HG03457 (cell line): Measurements from ENCODE around the gene FDXR.
"Not testable (repeated sequence)": the region's sequence is repeated elsewhere in the genome, so short reads cannot be mapped to it uniquely, and the experiment has no call there.

Experiments used
- ATAC-seq: cut with Tn5 transposase; IDR thresholded peaks from one replicate; pipeline ENCODE4 v1.9.1; 2021; ENCODE audit warnings: moderate number of reproducible peaks; ENCODE audit not compliant: unreplicated experiment

The FDXR gene

GRCh38 chr17:74872313-74873036, at the start of gene FDXR:
TSS of gene FDXR (minus strand) at chr17:74872994. CDS start at chr17:74872944, 50 bp downstream.
- peak; percentile 17 for ATAC-seq

GRCh38 chr17:74922172-74922571, 49.4 kb upstream of the FDXR start:
- ATAC-seq = no peak

- ATAC-seq = no peak
Observed at GRCh38 chr17:74921769-74922168, 49.0 kb upstream of the FDXR start.

DNA sequence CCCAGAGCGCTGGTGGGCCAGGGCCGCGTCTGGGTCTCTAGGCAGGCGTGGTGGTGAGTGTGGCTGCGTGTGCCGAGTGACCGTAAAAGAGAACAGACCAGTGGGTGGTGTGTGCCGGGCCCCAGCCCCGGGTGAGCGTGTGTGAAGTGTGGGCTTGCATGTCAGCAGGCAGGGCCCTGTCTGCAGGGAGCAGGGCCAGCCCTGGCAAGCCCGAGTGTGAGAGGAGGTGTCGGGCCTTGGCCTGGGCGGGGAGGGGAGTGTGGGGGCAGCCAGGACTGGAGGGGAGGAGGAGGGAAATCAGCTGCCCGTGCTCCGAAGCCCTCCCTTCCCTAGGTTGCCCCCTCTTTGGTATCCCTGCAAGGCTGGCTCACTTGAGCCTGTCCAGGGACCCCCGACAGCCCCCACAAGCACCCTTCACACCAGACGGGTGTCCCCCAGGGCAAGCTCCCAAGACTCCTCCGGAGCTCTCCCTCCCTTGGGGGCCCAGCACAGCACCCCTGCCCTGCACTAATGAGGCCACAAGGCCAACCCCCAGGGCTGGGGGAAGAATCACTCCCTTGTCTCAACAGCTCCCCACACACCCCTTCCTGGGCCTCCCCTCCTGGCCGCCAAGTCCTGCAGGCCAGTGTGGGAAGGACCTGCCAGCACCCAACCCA, 48.4 kb upstream of the FDXR start:
- ATAC-seq = no peak

- ATAC-seq = no peak
Observed at GRCh38 chr17:74920642-74921025, 47.8 kb upstream of the FDXR start.

- ATAC-seq = no peak
Observed at GRCh38 chr17:74920306-74920620, 47.5 kb upstream of the FDXR start.

GRCh38 chr17:74919440-74920305, 46.9 kb upstream of the FDXR start:
- ATAC-seq = no peak

DNA sequence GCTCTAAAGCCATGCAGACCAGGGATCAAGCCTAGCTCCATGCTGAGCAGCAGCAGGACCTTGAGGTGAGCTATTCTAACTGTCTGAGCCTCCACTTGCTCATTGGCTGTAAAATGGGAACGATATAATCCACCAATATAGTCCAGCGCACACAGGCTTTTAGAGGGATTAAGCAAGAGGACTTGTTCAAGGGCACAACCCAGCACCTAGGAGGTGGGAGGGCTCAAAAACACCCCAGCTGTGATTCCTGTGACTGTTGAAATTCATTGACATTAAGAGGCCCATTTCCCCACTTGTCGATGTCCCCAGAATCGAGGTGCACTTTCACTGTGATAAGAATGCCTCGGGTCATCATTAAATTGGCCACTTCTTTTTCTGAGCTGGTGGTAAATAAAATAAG, 46.1 kb upstream of the FDXR start:
- no peak for ATAC-seq

GRCh38 chr17:74917430-74917829, 44.6 kb upstream of the FDXR start:
- no peak for ATAC-seq

DNA sequence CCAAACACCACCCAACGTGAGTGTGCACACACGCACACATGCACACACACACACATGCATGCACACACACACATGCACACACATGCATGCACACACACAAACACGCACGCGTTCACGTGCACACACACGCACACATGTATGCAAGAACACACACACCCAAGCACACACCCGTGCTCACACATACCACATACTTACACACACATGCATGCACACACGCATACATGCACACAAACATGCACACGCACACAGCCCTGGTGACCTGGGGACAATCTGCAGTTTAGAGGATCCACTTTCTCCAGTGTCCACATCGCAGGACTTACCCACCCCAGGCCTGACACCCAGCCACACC, 44.0 kb upstream of the FDXR start:
- no peak for ATAC-seq

DNA sequence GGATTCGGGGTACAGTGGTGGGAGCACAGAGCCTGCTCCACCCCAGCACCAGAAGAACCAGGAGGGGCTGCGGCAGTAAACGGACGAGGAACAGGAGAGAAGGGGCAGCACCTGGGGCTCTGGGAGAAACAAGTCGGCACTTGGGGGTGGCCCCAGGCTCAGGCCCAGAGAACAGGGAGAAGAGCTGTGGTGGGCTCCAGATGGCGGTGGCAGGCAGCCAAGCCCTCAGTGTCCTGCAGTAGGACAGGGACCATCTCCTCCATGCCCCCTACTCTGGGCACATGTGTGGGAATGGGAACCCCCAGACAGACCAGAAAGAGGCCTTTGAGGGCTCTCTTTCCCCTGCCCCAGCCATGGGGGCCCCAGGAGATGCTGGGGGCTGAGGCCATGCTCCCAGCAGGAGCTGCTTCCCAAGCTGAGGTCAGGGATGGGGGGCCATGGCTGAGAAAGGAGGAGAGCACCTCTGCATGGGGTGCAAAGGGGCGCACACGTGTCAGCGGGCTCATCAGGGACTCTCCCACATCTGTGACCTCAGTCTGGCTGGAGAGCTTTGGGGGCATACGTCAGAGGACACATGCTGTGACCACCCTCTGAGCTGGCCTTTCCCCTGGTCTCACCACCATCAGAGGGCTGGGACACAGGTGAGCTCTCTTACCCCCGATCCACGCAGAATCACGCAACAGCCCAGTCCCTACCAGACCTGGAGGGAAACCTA, 43.5 kb upstream of the FDXR start:
- no peak for ATAC-seq

DNA sequence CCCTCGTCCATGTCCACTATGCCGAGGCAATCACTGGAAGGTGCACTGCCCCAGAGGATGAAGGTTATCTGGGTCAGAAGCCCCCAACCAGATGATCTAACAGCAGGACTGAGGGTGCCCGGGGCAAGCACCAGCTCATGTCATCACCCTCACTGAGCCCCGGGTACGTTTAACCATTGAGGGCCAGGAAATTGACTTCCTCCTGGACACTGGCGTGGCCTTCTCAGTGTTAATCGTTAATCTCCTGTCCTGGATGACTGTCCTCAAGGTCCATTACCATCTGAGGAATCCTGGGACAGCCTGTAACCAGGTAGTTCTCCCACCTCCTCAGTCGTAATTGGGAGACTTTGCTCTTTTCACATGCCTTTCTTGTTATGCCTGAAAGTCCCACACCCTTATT, 38.6 kb upstream of the FDXR start:
- not testable (repeated sequence) for ATAC-seq

DNA sequence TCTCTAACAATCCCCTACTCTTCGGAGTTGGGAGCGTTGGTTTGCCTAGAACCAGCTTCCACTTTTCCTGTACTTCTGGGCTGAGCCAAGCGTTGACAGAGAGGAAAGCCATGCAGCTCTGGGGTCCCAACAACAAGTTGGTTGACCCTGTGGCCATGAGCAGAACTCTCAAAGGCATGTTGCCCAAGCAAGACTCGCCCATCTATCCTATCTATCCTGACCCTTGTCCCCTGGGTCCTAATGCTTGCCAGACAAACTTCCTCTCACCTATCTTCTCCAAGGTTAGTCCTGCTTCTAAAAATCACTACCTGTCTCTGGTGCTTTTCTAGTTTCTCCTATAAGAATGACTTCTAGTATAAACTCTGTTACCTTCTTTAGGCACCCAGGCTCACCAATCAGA, 36.3 kb upstream of the FDXR start:
- ATAC-seq = not testable (repeated sequence)

DNA sequence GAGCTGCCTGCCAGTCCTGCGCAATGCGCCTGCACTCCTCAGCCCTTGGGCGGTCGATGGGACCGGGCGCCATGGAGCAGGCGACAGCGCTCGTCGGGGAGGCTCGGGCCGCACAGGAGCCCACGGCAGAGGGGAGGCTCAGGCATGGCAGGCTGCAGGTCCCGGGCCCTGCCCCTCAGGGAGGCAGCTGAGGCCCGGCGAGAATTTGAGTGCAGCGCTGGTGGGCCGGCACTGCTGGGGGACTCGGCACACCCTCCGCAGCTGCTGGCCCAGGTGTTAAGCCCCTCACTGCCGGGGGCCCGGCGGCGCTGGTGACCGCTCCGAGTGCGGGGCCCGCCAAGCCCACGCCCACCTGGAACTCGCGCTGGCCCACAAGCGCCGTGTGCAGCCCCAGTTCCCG, 34.2 kb upstream of the FDXR start:
- no peak for ATAC-seq

- not testable (repeated sequence) for ATAC-seq
Observed at GRCh38 chr17:74906214-74906793, 33.5 kb upstream of the FDXR start.

- no peak for ATAC-seq
Observed at GRCh38 chr17:74904687-74905409, 32.1 kb upstream of the FDXR start.

GRCh38 chr17:74903671-74904070, 30.9 kb upstream of the FDXR start:
- ATAC-seq = no peak

- no peak for ATAC-seq
Observed at GRCh38 chr17:74903034-74903433, 30.2 kb upstream of the FDXR start.

DNA sequence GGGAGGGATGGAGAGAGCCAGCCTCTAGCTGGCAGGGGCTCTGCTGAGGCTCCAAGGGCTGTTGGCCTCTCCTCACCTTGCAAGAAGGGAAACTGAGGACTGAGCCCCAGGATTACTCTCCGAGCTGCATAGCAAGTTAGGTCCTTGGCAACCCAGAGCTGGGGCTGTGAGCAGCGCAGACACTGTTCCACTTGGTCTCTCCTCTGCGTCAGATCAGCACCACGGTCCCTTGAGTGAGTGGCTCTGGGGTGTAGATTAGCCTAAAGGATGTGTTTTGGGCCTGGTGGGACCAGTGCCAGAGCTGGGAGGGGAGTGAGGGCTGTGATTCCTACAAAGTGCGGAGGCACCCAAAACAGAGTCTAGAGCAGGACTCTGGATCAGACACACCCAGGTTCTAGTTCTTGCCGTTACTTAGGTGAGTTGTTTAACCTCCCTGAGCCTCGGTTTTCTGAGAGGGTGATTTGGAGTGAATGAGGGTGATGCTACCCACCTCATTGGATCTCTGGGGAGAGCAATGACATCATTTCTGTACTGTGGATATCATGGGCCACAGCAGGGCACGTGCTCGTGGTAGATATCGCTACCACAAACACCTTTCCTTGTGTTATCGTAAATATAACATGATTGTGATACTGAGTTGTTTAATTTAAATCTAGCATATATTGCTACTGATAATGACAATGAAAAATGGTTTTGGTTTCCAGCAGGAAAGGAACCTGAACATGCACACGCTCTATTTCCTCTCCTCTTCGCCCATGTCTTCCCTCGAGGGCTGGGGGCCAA, 28.8 kb upstream of the FDXR start:
- ATAC-seq = no peak

- no peak for ATAC-seq
Observed at GRCh38 chr17:74900208-74900607, 27.4 kb upstream of the FDXR start.
